Heart right ventricle (tissue), 16 donors: ENCODE measurements around the gene DUS4L. TPM values are rescaled to one million over a fixed set of nuclear protein-coding genes. Genes with fewer than 3 reads are reported as not detected.

Source experiments
- ATAC-seq, 8 donors: fragments of 200-7000 bp; cut with Tn5 transposase; one replicate each; pipeline ENCODE4 v1.9.1; 2020; ENCODE audit warnings: mild to moderate bottlenecking in 8 of 8, moderate library complexity in 8 of 8, moderate number of reproducible peaks in 1 of 8
- DNase-seq, 2 donors: peaks; one replicate each; pipeline ENCODE4 v3.0.0-alpha.2; 2020
- H3K27ac ChIP-seq, 10 donors: fragments of 200-600 bp; sonication (generic) in 2 of 10; one replicate each; pipeline versions ENCODE4 v1.5.0 to v1.8.0; 2020 to 2022; ENCODE audit warnings: mild to moderate bottlenecking in 3 of 10
- H3K27me3 ChIP-seq, 7 donors: fragments of 200-600 bp; one replicate each; pipeline ENCODE4 v1.8.0; 2021 to 2022; ENCODE audit warnings: mild to moderate bottlenecking in 2 of 7
- H3K36me3 ChIP-seq, 9 donors: fragments of 200-600 bp; sonication (generic) in 1 of 9; one replicate each; pipeline versions ENCODE4 v1.5.0 to v1.8.0; 2020 to 2022; ENCODE audit warnings: mild to moderate bottlenecking in 2 of 9
- H3K4me1 ChIP-seq, 9 donors: fragments of 200-600 bp; sonication (generic) in 1 of 9; one replicate each; pipeline versions ENCODE4 v1.5.0 to v1.8.0; 2020 to 2022; ENCODE audit warnings: mild to moderate bottlenecking in 4 of 9
- H3K4me3 ChIP-seq, 10 donors: fragments of 200-600 bp; sonication (generic) in 2 of 10; one replicate each; pipeline versions ENCODE4 v1.5.0 to v1.8.0; 2020 to 2022; ENCODE audit warnings: mild to moderate bottlenecking in 7 of 10, moderate library complexity in 2 of 10
- H3K9me3 ChIP-seq, 11 donors: fragments of 200-600 bp in 10 of 11; sonication (generic) in 2 of 11; one replicate each; pipeline versions ENCODE4 v1.5.0 to v1.8.0; 2013 to 2022; ENCODE audit warnings: mild to moderate bottlenecking in 2 of 11, control low read depth in 1 of 11, moderate library complexity in 1 of 11
- CTCF ChIP-seq, 9 donors: fragments of 200-600 bp; sonication (generic) in 2 of 9; IDR thresholded peaks; one replicate each; pipeline versions ENCODE4 v1.5.0 to v1.8.0; 2021 to 2022; ENCODE audit warnings: antibody characterized with exemption in 9 of 9, mild to moderate bottlenecking in 5 of 9, moderate library complexity in 1 of 9
- WGBS, 2 donors: extraction: QIAGEN DNeasy Blood & Tissue Kit; methylation state at CpG; one replicate each; pipeline ENCODE4 v1.1.7; 2013; ENCODE audit warnings: inconsistent platforms in 1 of 2; 5-methylcytosine and 5-hydroxymethylcytosine counted together
- intact Hi-C, 10 donors: fragments of 100-400 bp; cut with DNase I; formaldehyde crosslinking; loops; one replicate each; pipeline versions ENCODE4 v1.11.1 to v1.14.2; 2022
- polyA plus RNA-seq, 2 donors: library from polyadenylated mRNA; stranded (reverse); fragments of 200-250 nt; gene quantifications; one replicate each; pipeline ENCODE4 v1.2.3, GENCODE V29; 2013
- total RNA-seq, 10 donors: library from RNA; stranded (reverse); fragmentation: NEBNext Ultra II Directional in 3 of 10; extraction: Animal tissue kit (Norgen Biotek cat#: 25700) in 3 of 10; gene quantifications; one replicate each; pipeline versions ENCODE4 v1.2.1 to v1.2.4, GENCODE V29; 2021 to 2023
- donor health status: Arrhythmogenic right ventricular cardiomyopathy.
- donor health status: ischemic (EF 13 %, LVEDD 7.1; RV severe dilation, severe dysfunction).
- donor health status: healthy with polysubstance abuse.
- donor health status: DM: no; HTN: yes; CAD: no.
- donor health status: DM: no; HTN: no; CAD: no.
- donor health status: ischemic (EF 25% LVEDD 6.9; RV normal size, moderate dysfunction).
- donor health status: ischemic (EF 25% LVEDD 5.7; RV mildly dilated, moderate dysfunction).
- donor health status: healthy.
- donor health status: DM: yes; HTN: yes; CAD: no.
- donor health status: Ischemic cardiomyopathy.
- donor health status: ischemic (EF 35%, LVEDD 5.7; RV mildly dilated, moderate dysfunction).
- donor health status: nonischemic (EF 11% LVEDD 7.7; RV severe dilation, severe dysfunction).
- donor health status: DM: yes; HTN: yes; CAD: no.
- donor health status: PGD.
- donor health status: ischemic (EF 29% LVEDD 5.4; RV normal size, mild dysfunction).
- donor health status: nonischemic (EF 23%, LVEDD 6.1; RV moderate dilation, normal function).

Gene DUS4L
- total and polyA plus RNA-seq, 12 donors = 3.0 to 10.6 (median 8.9) TPM

DNA sequence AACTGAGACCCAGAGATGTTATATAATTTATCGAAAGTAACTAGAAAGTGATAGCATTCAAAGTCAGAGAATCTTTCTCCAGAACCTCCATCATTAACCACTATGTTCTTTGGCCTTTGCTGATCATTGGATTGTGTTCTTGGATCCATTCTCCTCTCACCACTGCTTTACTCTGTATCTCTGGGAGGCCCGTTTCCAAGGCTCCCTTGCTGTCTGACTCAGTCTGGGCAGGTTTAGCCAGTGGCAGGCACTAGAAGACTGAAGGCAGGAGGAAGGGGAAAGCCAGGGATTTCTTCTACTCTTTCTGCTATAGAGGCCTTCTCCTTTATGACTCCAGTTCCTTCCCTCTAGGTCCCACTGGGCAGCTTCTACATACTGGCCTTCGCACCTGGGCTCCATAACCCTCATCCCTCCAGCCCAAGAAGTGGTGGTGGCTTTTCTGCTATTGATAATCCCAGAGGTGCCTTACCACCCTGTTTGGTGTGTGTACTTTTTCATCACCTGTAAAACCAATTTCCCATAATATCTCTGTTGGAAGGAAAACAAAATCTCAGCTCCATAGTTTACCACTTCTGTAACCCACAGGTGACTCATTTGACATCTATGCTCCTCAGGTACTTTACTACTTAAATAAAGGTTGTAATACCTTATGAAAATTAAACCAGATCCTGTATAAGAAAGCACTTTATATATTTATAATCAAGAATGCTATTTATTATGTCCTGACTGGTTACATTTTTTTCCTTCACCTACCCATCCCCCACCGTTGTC, 52.3 kb downstream of the DUS4L start:
- DNase-seq = no peak
- H3K4me3 ChIP-seq = no peak overlapping the region
- no peaks in the 10 kb centered on the region for H3K9me3 ChIP-seq
- no peak for TF ChIP-seq CTCF (IDR thresholded peaks at IDR 0.05)
- peaks cover 0 to 13% (median 0%) of the 10 kb centered on the region in 9 donors for H3K4me1 ChIP-seq
- H3K27ac ChIP-seq = no peak overlapping the region
- no peak for ATAC-seq
- no peaks in the 10 kb centered on the region for H3K27me3 ChIP-seq
- intact Hi-C loops = loop anchor here in 1 of 10 donors (10.0 kb wide), 1 partner anchor 109 kb away; no protein-coding TSS in a partner anchor
- WGBS, 2 donors = 92 to 94% methylated on average over 4 of the region's 4 CpGs
- H3K36me3 ChIP-seq = peaks cover 0 to 87% (median 20%) of the 10 kb centered on the region in 9 donors

DNA sequence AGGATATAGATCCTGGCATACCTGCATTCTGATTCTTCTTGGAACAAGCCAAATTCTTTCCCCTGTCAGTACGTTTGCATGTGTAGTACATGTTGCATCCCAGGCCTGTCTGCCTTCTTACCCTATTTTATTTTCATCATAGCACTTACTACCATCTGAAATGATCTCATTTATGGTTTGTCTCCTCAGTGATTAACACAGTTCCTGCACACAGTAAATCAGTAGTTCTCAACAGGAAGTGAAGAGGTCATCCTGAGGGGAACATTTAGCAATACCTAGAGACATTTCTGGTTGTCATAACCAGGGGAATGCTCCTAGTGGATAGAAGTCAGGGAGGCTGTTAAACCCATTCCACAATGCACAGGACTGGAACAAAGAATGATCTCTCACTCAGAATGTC, 58.7 kb downstream of the DUS4L start:
- Histone ChIP-seq H3K36me3 (peaks cover 0 to 67% (median 7%) of the 10 kb centered on the region in 9 donors), H3K4me1 (peaks cover 0 to 14% (median 0%) of the 10 kb centered on the region in 9 donors), H3K9me3 (peaks cover 0 to 4% (median 0%) of the 10 kb centered on the region in 11 donors), H3K27me3 (no peaks in the 10 kb centered on the region), H3K4me3 (no peak overlapping the region), H3K27ac (peak overlapping the region in 1 of 10 donors; percentile 18)
- 54 to 59% methylated on average over 1 of the region's 1 CpG for WGBS, 2 donors
- TF ChIP-seq CTCF (IDR thresholded peaks at IDR 0.05) = no peak
- ATAC-seq (peak in 5 of 8 donors; percentile 22 to 81 (median 41)), DNase-seq (no peak)
- intact Hi-C loops = no loop called here

DNA sequence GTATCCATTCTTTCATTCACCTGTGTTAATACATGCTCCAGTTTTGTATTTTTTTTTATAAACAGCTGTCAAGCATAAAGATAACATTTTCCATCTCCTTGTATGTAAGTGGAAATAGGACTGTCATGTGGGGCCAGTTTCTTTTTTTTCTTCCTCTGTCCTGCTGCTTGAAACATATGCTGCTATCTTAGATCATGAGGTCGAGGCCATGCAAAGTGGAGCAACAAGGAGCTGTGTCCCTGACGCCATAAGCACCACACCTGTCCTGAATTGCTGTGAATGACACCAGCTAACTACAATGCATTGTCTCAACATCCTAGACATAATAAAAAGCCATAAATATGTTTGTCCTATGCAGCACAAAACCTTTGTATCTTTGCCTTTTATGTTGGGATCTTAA, 59.1 kb downstream of the DUS4L start:
- ATAC-seq = no peak
- H3K27ac ChIP-seq = no peak overlapping the region
- intact Hi-C loops = no loop called here
- DNase-seq = no peak
- peaks cover 0 to 14% (median 0%) of the 10 kb centered on the region in 9 donors for H3K4me1 ChIP-seq
- H3K4me3 ChIP-seq = no peak overlapping the region
- H3K9me3 ChIP-seq = peaks cover 0 to 4% (median 0%) of the 10 kb centered on the region in 11 donors
- whole genome bisulfite sequencing, 2 donors = 41 to 55% methylated on average over 2 of the region's 2 CpGs
- peaks cover 0 to 62% (median 3%) of the 10 kb centered on the region in 9 donors for H3K36me3 ChIP-seq
- no peak for TF ChIP-seq CTCF (IDR thresholded peaks at IDR 0.05)
- no peaks in the 10 kb centered on the region for H3K27me3 ChIP-seq

- TF ChIP-seq CTCF (IDR thresholded peaks at IDR 0.05) = no peak
- ATAC-seq = no peak
- Histone ChIP-seq H3K27ac (no peak overlapping the region), H3K36me3 (peaks cover 0 to 53% (median 0%) of the 10 kb centered on the region in 9 donors), H3K4me1 (peaks cover 0 to 10% (median 0%) of the 10 kb centered on the region in 9 donors), H3K9me3 (peaks cover 0 to 4% (median 0%) of the 10 kb centered on the region in 11 donors), H3K27me3 (no peaks in the 10 kb centered on the region), H3K4me3 (no peak overlapping the region)
- intact Hi-C loops = no loop called here
- 98 to 99% methylated on average over 4 of the region's 4 CpGs for WGBS, 2 donors
- no peak for DNase-seq
These were observed 63.2 kb downstream of the DUS4L start for GRCh38 chr7:107627002-107627401.

Other genes with a start within 250 kb of the DUS4L start
- 10 to 100 TPM; 20.0 to 61.9 (median 36.4) TPM for gene GPR22, start 93.9 kb upstream of the DUS4L start, total RNA-seq
- gene GPR22, start 93.9 kb upstream of the DUS4L start, polyA plus RNA-seq = 10 to 100 TPM in 1 of 2 donors, 1 to 10 TPM in 1; 6.1 to 11.4 TPM
- gene COG5, start 51 bp upstream of the DUS4L start, total RNA-seq = 10 to 100 TPM; 44.2 to 65.8 (median 53.0) TPM
- 10 to 100 TPM in 1 of 2 donors, 1 to 10 TPM in 1; 8.4 to 14.7 TPM for gene COG5, start 51 bp upstream of the DUS4L start, polyA plus RNA-seq
- gene BCAP29, start 16.3 kb downstream of the DUS4L start, total RNA-seq = 100 to 1,000 TPM in 9 of 10 donors, 10 to 100 TPM in 1; 94.7 to 141 (median 118) TPM
- gene BCAP29, start 16.3 kb downstream of the DUS4L start, polyA plus RNA-seq = 100 to 1,000 TPM in 1 of 2 donors, 10 to 100 TPM in 1; 62.7 to 107 TPM
- gene SLC26A4, start 96.9 kb downstream of the DUS4L start, total RNA-seq = 1 to 10 TPM in 2 of 10 donors, under 1 TPM in 8; 0.15 to 1.2 (median 0.72) TPM
- under 1 TPM; 0.23 to 0.73 TPM for gene SLC26A4, start 96.9 kb downstream of the DUS4L start, polyA plus RNA-seq
- 10 to 100 TPM; 18.3 to 31.3 (median 23.1) TPM for gene CBLL1, start 180.2 kb downstream of the DUS4L start, total RNA-seq
- gene CBLL1, start 180.2 kb downstream of the DUS4L start, polyA plus RNA-seq = 1 to 10 TPM; 4.6 to 5.8 TPM
- not detected for gene SLC26A3, start 239.3 kb downstream of the DUS4L start, total RNA-seq
- not detected for gene SLC26A3, start 239.3 kb downstream of the DUS4L start, polyA plus RNA-seq